ENCODE data around the gene ACSM5. TPM values are rescaled to one million over a fixed set of nuclear protein-coding genes. Genes with fewer than 3 reads are reported as not detected.

ACSM5 gene
- polyA plus RNA-seq, 1 experiment, result not detected

- no peak for TF ChIP-seq CTCF (IDR thresholded peaks at IDR 0.05; ENCODE audit: insufficient read depth, low read depth, low read length)
- H3K27me3 ChIP-seq (ENCODE audit: control insufficient read depth, insufficient read depth, low read length), result no peaks in the 10 kb centered on the region
- POLR2A ChIA-PET, result no interaction called here
- no peak overlapping the region for H3K4me3 ChIP-seq (ENCODE audit: low read depth, low read length)
- CTCF ChIA-PET, result interaction anchor here (1.6 kb wide), 1 partner anchor 16 kb away, joined by 5 read pairs; no protein-coding TSS in a partner anchor
- DNase-seq (ENCODE audit: low read depth), result no peak
- no peaks in the 10 kb centered on the region for H3K36me3 ChIP-seq (ENCODE audit: control insufficient read depth, insufficient read depth, low read length)
These were observed 8.3 kb upstream of the ACSM5 start for GRCh38 chr16:20401066-20401465.

GRCh38 chr16:20401475-20402016 lies 7.8 kb upstream of the ACSM5 start:
- DNase-seq (ENCODE audit: low read depth), result no peak
- H3K4me3 ChIP-seq (ENCODE audit: low read depth, low read length), result no peak overlapping the region
- H3K36me3 ChIP-seq (ENCODE audit: control insufficient read depth, insufficient read depth, low read length), result no peaks in the 10 kb centered on the region
- ChIA-PET CTCF (interaction anchor here (1.6 kb wide), 1 partner anchor 16 kb away, joined by 5 read pairs; no protein-coding TSS in a partner anchor), POLR2A (no interaction called here)
- TF ChIP-seq CTCF (IDR thresholded peaks at IDR 0.05; ENCODE audit: insufficient read depth, low read depth, low read length), result no peak
- no peaks in the 10 kb centered on the region for H3K27me3 ChIP-seq (ENCODE audit: control insufficient read depth, insufficient read depth, low read length)

GRCh38 chr16:20402651-20403050 lies 6.7 kb upstream of the ACSM5 start:
- ChIA-PET CTCF (no interaction called here), POLR2A (no interaction called here)
- H3K4me3 ChIP-seq (ENCODE audit: low read depth, low read length), result no peak overlapping the region
- H3K36me3 ChIP-seq (ENCODE audit: control insufficient read depth, insufficient read depth, low read length), result no peaks in the 10 kb centered on the region
- H3K27me3 ChIP-seq (ENCODE audit: control insufficient read depth, insufficient read depth, low read length), result no peaks in the 10 kb centered on the region
- TF ChIP-seq CTCF (IDR thresholded peaks at IDR 0.05; ENCODE audit: insufficient read depth, low read depth, low read length), result no peak
- DNase-seq (ENCODE audit: low read depth), result no peak

- Histone ChIP-seq H3K4me3 (ENCODE audit: low read depth, low read length) (no peak within 1 kb of the TSS), H3K27me3 (ENCODE audit: control insufficient read depth, insufficient read depth, low read length) (no peaks in the 10 kb centered on the region), H3K36me3 (ENCODE audit: control insufficient read depth, insufficient read depth, low read length) (no peaks in the 10 kb centered on the region)
- no peak for TF ChIP-seq CTCF (IDR thresholded peaks at IDR 0.05; ENCODE audit: insufficient read depth, low read depth, low read length)
- ChIA-PET POLR2A (no interaction called here), CTCF (no interaction called here)
- no peak for DNase-seq (ENCODE audit: low read depth)
These were observed 4.7 kb upstream of the ACSM5 start, which contains the start of gene PDILT for GRCh38 chr16:20404637-20405036. TSS of gene PDILT (minus strand) at chr16:20404737. CDS start at chr16:20399300, 5,437 bp downstream.

GRCh38 chr16:20410121-20410723 lies 888 bp downstream of the ACSM5 start:
- DNase-seq (ENCODE audit: low read depth), result no peak
- no peak overlapping the region for H3K4me3 ChIP-seq (ENCODE audit: low read depth, low read length)
- TF ChIP-seq CTCF (IDR thresholded peaks at IDR 0.05; ENCODE audit: insufficient read depth, low read depth, low read length), result no peak
- ChIA-PET POLR2A (no interaction called here), CTCF (no interaction called here)
- no peaks in the 10 kb centered on the region for H3K27me3 ChIP-seq (ENCODE audit: control insufficient read depth, insufficient read depth, low read length)
- no peaks in the 10 kb centered on the region for H3K36me3 ChIP-seq (ENCODE audit: control insufficient read depth, insufficient read depth, low read length)
